Measurements from ENCODE around the gene MCC. TPM values are rescaled to one million over a fixed set of nuclear protein-coding genes. Genes with fewer than 3 reads are reported as not detected.

MCC gene
- total RNA-seq, 2 experiments from 2014 or later, result 4.0 to 4.1 TPM

DNA sequence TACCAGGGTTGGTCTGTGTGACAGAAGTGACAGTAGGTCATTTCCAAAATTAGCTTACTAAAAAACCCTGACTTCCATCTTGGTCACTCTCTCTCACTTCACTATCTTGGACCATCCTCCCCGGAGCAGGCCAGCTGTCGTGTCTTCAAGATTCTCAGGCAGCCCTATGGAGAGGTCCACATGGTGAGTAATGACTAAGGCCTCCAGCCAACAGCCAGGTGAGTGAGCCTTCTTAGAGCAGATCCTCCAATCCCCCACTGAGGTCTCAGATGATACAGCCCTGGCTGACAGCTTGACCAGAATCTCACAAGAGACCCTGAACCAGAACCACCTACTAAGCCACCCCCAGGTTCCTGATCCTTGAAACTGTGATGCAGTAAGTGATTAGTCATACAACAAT lies 419.7 kb downstream of the MCC start:
- DNase-seq, result no peak
- Mint-ChIP-seq H3K4me1 (ENCODE audit: low read depth) (peaks cover 5% of the 10 kb centered on the region), H3K36me3 (peaks cover 3% of the 10 kb centered on the region), H3K27ac (no peak overlapping the region), H3K4me3 (no peak overlapping the region), H3K27me3 (no peaks in the 10 kb centered on the region), H3K9me3 (no peaks in the 10 kb centered on the region)
- POLR2A ChIA-PET, result no interaction called here
- CTCF ChIA-PET, result no interaction called here
- intact Hi-C loops (cut with micrococcal nuclease), result no loop called here

DNA sequence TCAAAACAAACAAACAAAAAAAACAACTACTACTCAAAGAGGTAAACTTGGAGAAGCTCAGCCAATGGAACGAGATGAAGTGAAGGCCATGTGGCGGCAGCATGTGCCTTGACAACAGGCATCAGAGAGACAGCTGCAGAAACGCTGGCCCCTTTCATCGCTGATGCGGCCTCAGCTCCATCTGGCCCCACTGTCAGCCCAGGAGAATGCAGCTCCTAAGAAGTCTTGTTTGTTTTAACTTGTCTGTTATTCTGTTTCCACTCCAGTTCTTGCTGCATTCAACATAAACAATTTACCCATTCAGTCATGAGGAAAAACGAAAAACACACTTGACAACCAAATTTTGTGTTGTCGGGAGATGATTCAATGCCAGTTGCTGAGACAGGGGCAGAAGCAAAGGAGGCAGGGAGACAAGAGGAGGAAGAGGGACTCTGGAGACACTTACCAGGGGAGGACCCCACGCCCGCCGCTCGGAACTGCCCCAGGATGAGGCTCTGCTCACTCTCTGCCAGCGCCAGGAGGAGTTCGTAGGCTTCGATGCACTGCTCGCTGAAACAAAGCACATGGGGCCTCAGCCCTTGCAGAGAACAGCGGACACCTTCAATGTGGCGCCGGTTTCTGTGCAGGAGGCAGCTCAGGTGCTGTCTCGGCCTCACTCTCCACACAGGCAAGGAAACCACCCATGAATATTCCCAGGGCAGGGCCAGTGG lies 420.5 kb downstream of the MCC start:
- Mint-ChIP-seq H3K4me3 (no peak overlapping the region), H3K9me3 (no peaks in the 10 kb centered on the region), H3K4me1 (ENCODE audit: low read depth) (peaks cover 10% of the 10 kb centered on the region), H3K27ac (no peak overlapping the region), H3K36me3 (peaks cover 3% of the 10 kb centered on the region), H3K27me3 (no peaks in the 10 kb centered on the region)
- POLR2A ChIA-PET, result no interaction called here
- intact Hi-C loops (cut with micrococcal nuclease), result no loop called here
- no peak for DNase-seq
- CTCF ChIA-PET, result no interaction called here

DNA sequence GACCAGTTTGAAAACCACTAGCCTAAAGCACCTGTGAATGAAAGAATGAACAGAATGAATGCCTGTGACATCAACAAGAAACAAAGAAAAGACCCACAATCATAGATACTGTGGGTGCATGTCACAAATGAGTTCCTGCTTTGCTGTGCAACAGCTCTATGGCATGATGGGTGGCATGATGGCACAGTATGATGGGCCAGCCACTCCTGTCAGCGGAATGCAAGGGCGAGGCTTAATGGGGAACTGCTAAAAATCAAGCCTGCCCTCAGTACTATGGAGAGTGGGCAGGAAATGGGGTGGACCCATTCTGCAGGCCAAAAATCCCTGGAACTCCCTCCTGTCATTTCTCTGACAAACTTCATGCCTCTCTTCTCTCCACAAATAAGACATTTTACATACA lies 422.6 kb downstream of the MCC start:
- intact Hi-C loops (cut with micrococcal nuclease), result no loop called here
- Mint-ChIP-seq H3K27me3 (no peaks in the 10 kb centered on the region), H3K27ac (no peak overlapping the region), H3K36me3 (peaks cover 3% of the 10 kb centered on the region), H3K4me3 (no peak overlapping the region), H3K4me1 (ENCODE audit: low read depth) (peaks cover 23% of the 10 kb centered on the region), H3K9me3 (no peaks in the 10 kb centered on the region)
- no peak for DNase-seq
- POLR2A ChIA-PET, result no interaction called here
- CTCF ChIA-PET, result no interaction called here

GRCh38 chr5:113064806-113065205 lies 423.4 kb downstream of the MCC start:
- intact Hi-C loops (cut with micrococcal nuclease), result no loop called here
- Mint-ChIP-seq H3K27ac (no peak overlapping the region), H3K4me3 (no peak overlapping the region), H3K9me3 (no peaks in the 10 kb centered on the region), H3K36me3 (peaks cover 3% of the 10 kb centered on the region), H3K27me3 (no peaks in the 10 kb centered on the region), H3K4me1 (ENCODE audit: low read depth) (peaks cover 23% of the 10 kb centered on the region)
- no peak for DNase-seq
- ChIA-PET POLR2A (interaction anchor here (1.7 kb wide), 1 partner anchor 14 kb away, joined by 4 read pairs; no protein-coding TSS in a partner anchor), CTCF (no interaction called here)

DNA sequence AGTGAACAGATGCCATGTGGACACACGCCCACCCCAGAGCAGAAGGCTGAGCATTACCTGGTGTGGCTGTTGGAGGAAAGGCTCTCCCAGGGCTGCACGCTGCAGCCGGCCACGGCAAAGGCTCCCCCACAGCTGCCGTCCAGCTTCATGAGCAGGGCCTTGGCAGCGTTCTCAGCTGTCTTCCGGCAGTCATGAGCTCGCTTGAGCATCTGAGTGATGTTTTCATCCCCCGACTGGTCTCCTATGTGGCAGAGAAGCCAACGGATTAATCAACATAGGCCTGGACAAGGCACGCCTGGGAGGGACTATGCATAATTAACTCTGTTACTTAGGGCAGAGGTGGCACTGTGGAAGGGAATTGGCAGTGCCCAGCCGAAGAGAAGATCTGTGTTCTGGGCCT lies 424.3 kb downstream of the MCC start:
- CTCF ChIA-PET, result interaction anchor here (0.7 to 1.2 kb wide), 2 partner anchors 10 to 542 kb away, joined by 3 read pairs; no protein-coding TSS in a partner anchor
- peaks cover 23% of the 10 kb centered on the region for H3K4me1 Mint-ChIP-seq (ENCODE audit: low read depth)
- no peak overlapping the region for H3K4me3 Mint-ChIP-seq
- no peak for DNase-seq
- peaks cover 3% of the 10 kb centered on the region for H3K36me3 Mint-ChIP-seq
- H3K9me3 Mint-ChIP-seq, result no peaks in the 10 kb centered on the region
- intact Hi-C loops (cut with micrococcal nuclease), result loop anchor here (2.0 kb wide), 1 partner anchor 43 kb away; no protein-coding TSS in a partner anchor
- H3K27me3 Mint-ChIP-seq, result no peaks in the 10 kb centered on the region
- no peak overlapping the region for H3K27ac Mint-ChIP-seq
- POLR2A ChIA-PET, result interaction anchor here (1.7 kb wide), 1 partner anchor 13 kb away, joined by 4 read pairs; no protein-coding TSS in a partner anchor

GRCh38 chr5:113062869-113063508 lies 425.3 kb downstream of the MCC start:
- CTCF ChIA-PET, result interaction anchor here (0.7 to 1.2 kb wide), 2 partner anchors 9 to 543 kb away, joined by 3 read pairs; no protein-coding TSS in a partner anchor
- Mint-ChIP-seq H3K36me3 (peaks cover 3% of the 10 kb centered on the region), H3K27me3 (no peaks in the 10 kb centered on the region), H3K4me1 (ENCODE audit: low read depth) (peaks cover 23% of the 10 kb centered on the region), H3K27ac (no peak overlapping the region), H3K4me3 (no peak overlapping the region), H3K9me3 (no peaks in the 10 kb centered on the region)
- POLR2A ChIA-PET, result interaction anchor here (1.1 to 1.7 kb wide), 2 partner anchors 9 to 12 kb away, joined by 3 to 4 read pairs; no protein-coding TSS in a partner anchor
- intact Hi-C loops (cut with micrococcal nuclease), result loop anchor here (1.0 to 2.0 kb wide), 2 partner anchors 12 to 42 kb away; no protein-coding TSS in a partner anchor
- no peak for DNase-seq

DNA sequence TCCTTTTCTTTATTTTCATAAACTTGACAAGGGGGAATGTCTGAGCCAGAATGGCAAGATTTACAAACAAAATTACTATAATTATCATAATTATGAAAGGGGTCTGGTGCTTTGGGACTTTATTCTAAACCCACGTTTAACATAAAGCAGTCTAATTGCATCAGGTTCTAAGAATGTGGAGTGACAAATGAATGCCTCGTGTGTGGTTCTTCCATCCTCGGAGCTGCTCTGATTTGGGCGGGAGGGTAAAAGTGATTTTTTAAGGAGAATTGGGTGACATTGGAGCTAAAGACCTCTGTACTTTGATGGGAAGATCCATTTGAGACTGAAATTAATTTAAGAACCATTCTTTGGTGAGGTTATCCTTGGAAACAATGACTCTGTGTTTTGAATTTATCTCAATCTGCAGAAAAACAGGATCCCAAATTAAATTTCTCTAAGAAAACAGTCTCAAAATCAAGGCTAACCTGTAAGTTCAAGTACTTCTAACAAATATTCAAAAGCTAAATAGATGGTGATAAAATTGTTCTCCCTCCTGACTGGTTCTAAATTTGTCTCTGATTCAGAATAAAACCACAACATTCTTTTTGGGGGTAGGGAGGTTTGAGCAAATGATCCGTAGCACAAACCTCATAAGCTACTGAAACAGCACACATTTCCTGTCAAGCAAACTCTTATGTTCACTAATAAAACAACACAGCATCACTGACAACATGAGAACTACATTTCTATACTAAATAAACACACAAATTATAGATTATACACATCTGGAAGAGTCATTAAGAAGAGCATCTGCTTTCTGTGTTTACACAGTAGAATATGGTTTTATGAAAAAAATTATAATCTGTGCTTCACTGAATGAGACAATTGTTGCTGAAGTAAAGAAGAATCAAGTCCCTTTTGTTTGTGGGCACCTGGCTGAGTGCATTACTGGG lies 426.1 kb downstream of the MCC start:
- Mint-ChIP-seq H3K4me3 (no peak overlapping the region), H3K27me3 (no peaks in the 10 kb centered on the region), H3K27ac (no peak overlapping the region), H3K4me1 (ENCODE audit: low read depth) (peaks cover 23% of the 10 kb centered on the region), H3K9me3 (no peaks in the 10 kb centered on the region), H3K36me3 (peaks cover 3% of the 10 kb centered on the region)
- intact Hi-C loops (cut with micrococcal nuclease), result loop anchor here (1.0 to 2.0 kb wide), 2 partner anchors 11 to 41 kb away; no protein-coding TSS in a partner anchor
- ChIA-PET POLR2A (no interaction called here), CTCF (interaction anchor here (0.9 kb wide), 1 partner anchor 65 kb away, joined by 3 read pairs; no protein-coding TSS in a partner anchor)
- DNase-seq, result no peak

- Mint-ChIP-seq H3K27ac (no peak overlapping the region), H3K4me3 (no peak overlapping the region), H3K4me1 (ENCODE audit: low read depth) (peaks cover 23% of the 10 kb centered on the region), H3K36me3 (no peaks in the 10 kb centered on the region), H3K27me3 (no peaks in the 10 kb centered on the region), H3K9me3 (no peaks in the 10 kb centered on the region)
- ChIA-PET CTCF (no interaction called here), POLR2A (no interaction called here)
- intact Hi-C loops (cut with micrococcal nuclease), result no loop called here
- no peak for DNase-seq
Observed at GRCh38 chr5:113060408-113061025, 427.7 kb downstream of the MCC start.

- Mint-ChIP-seq H3K9me3 (no peaks in the 10 kb centered on the region), H3K4me1 (ENCODE audit: low read depth) (peaks cover 23% of the 10 kb centered on the region), H3K27ac (no peak overlapping the region), H3K4me3 (no peak overlapping the region), H3K36me3 (no peaks in the 10 kb centered on the region), H3K27me3 (no peaks in the 10 kb centered on the region)
- no peak for DNase-seq
- ChIA-PET CTCF (no interaction called here), POLR2A (no interaction called here)
- intact Hi-C loops (cut with micrococcal nuclease), result no loop called here
Observed at GRCh38 chr5:113059232-113060040, 428.8 kb downstream of the MCC start.

- no peak overlapping the region for H3K27ac Mint-ChIP-seq
- POLR2A ChIA-PET, result no interaction called here
- no peaks in the 10 kb centered on the region for H3K9me3 Mint-ChIP-seq
- H3K27me3 Mint-ChIP-seq, result no peaks in the 10 kb centered on the region
- DNase-seq, result no peak
- intact Hi-C loops (cut with micrococcal nuclease), result no loop called here
- CTCF ChIA-PET, result no interaction called here
- H3K4me1 Mint-ChIP-seq (ENCODE audit: low read depth), result peaks cover 23% of the 10 kb centered on the region
- no peaks in the 10 kb centered on the region for H3K36me3 Mint-ChIP-seq
- no peak overlapping the region for H3K4me3 Mint-ChIP-seq
Observed at GRCh38 chr5:113058706-113059226, 429.5 kb downstream of the MCC start.

GRCh38 chr5:113058269-113058668 lies 430.0 kb downstream of the MCC start:
- intact Hi-C loops (cut with micrococcal nuclease), result no loop called here
- CTCF ChIA-PET, result no interaction called here
- no peak overlapping the region for H3K27ac Mint-ChIP-seq
- no peaks in the 10 kb centered on the region for H3K36me3 Mint-ChIP-seq
- no peak overlapping the region for H3K4me3 Mint-ChIP-seq
- DNase-seq, result no peak
- POLR2A ChIA-PET, result no interaction called here
- H3K9me3 Mint-ChIP-seq, result no peaks in the 10 kb centered on the region
- H3K27me3 Mint-ChIP-seq, result no peaks in the 10 kb centered on the region
- peaks cover 19% of the 10 kb centered on the region for H3K4me1 Mint-ChIP-seq (ENCODE audit: low read depth)

All from activated CD4-positive, alpha-beta memory T cell treated with anti-CD3 and anti-CD28 coated beads for 36 hours (primary cell).